ENCODE measurements around the gene MEI1.

MEI1 gene

DNA sequence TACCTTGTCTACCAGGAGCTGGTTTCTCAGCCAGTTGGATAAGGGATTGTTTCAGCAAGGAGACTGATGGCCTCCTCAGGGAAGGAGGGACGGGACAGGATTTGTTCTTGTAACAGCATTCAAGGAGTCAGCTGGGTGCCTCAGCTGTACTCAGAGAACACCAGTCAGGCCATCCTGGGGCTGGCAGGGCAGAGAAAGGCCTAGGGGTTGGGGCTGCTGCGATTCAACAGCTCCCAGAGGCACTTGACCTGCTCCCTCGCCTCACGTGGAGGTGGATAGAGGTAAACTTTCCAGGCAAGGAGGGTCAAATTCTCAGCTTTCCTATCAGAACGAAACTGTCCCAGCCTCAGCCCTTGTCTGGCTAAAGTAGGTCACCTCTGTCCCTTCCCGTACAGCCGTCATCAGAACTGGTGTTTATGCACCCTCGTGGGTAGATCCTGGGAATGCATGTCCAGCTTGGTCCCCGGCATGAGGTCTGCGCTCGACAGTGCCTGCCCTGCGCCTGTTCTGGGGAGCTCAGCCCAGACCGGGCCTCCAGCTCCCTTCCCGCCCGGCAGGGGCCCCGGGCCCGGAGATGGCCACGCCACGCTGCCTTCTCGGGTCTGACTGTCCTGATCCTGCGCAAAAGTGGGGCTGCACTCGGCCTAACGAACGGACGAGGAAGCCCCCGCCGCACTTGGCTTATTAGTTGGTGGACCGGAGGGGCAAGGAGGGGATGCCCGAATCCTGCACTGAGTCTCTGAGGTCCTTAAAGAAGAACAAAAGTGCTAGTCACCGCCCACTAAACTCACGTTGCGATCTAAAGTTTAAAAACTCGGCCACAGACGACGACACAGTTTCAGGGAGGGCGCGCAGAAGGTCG lies 100.4 kb downstream of the MEI1 start:
- peak; percentile 47 for DNase-seq

DNA sequence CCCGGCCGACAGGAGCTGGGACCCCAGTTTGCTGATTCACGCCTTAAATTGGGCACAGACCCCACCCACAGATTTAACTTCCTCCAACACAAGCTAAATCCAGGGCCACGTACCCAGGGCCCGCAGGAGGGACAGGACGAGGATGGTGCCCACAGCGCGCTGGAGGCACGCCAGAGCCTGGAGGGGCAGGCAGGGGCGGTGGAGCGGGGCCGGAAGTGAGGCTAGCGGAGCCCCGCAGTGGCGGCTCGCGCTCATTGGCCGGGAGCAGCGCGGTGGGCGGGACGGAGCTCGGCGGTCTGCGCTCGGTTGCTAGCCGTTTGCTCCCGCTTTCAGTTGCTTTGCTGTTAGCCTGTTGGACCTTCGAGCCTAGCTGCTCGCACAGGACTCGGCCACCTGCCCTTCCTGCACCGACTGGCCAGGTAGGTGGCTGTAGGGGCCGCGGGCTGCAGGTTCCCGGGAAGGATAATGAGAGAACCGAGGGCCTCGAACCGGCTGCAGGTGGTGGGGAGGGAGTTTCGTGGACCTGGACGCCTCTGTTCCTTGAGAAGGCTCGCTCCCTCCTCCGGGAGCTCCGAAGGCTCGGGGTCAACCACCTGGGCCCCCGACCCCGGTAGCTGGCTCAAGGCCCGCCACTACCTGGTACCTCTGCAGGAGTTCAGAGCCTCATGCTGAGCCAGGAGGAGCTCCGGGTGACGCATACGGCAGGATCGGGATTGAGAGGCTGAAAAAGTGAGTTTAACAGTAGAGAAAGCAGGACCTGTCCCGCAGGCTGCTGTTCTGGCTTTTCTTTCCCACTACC lies 101.2 kb downstream of the MEI1 start, which contains the start of gene CCDC134:
TSS of gene CCDC134 (plus strand) at position 332 of the 799 bp plus-strand sequence. CDS start 8,212 bp downstream, outside the sequence.
- peak; percentile 96 for DNase-seq

DNA sequence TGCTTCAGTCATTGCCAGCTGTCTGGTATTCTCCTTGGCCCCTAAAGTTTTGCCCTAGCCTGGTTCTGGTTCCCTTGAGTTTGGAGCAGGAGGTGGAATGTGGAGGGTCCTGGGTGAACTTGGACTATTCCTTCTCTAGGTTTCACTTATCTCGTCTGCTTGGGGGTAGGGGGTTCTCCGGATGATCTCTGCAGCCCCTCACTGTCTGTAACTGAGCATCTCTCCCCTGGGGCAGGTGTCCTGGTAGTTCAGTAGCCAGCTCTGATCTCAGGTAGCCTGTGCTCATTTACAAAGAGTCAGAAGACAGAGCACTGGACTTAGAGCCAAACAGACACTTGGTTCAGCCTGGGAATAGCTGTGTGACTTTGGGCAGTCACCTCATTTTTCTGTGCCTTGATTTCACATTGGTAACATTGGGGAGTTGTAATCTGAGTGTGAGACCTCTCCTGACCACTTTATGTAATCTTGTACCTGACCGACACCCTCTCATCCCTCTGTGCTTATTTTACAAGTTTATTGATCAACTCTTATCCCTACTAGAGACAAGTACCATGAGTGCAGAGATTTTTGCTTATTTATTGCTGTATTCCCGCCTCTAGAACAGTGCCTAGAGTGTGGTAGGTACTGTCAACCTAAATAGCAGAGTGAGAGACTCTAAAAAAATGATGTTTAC lies 102.0 kb downstream of the MEI1 start:
- no peak for DNase-seq

DNA sequence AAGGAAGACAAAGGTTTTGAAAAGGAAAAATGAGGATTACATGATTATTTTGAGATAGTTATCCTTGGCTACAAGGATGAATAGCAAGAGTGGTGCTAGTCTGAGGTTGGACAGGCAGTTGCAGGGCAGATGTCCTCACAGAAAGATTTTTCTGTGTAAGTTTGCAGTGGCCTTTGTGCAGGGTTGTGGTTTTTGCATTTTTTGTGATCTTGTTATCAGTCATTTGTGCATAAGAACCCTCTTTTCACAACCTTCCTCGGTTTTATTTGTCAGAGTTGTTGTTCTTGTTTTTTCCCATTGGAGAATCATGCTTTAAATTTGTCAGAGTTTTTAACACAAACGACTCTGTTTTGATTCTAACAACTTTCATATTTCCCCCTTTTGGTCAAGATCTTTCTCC lies 102.6 kb downstream of the MEI1 start:
- DNase-seq: no peak

DNA sequence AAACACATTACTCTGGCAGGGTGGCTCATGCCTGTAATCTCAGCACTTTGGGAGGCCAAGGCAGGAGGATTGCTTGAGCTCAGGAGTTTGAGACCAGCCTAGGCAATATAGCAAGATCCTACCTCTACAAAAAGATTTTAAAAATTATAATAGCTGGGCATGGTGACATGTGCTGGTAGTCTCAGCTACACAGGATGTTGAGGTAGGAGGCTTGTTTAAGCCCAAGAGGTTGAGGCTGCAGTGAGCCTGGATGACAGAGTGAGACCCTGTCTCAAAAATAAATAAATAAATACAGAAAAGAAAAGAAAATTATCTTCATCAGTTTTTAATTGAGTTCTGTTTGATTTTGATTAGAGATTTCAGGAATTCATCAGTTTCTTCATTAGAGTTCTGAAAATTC lies 106.3 kb downstream of the MEI1 start:
- DNase-seq: no peak

DNA sequence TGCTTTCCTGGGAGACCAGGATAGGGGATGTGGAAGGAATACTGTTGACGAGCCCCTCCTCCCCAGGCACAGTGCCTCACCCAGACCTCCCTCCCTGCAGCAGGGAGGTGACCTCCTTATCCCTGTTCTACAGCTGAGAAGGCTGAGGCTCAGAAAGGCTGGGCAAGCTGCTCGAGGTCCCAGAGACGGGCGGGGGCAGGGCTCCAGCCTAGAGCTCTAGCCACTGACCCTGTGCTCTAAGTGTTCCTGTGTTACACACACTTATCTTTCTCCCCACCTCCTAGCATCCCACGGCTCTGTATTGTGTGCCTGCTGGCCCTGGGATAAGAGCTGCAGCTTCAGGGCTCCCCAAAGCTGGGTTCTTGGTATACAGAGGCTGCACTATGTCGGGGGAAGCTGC lies 109.1 kb downstream of the MEI1 start:
- no peak for DNase-seq

DNA sequence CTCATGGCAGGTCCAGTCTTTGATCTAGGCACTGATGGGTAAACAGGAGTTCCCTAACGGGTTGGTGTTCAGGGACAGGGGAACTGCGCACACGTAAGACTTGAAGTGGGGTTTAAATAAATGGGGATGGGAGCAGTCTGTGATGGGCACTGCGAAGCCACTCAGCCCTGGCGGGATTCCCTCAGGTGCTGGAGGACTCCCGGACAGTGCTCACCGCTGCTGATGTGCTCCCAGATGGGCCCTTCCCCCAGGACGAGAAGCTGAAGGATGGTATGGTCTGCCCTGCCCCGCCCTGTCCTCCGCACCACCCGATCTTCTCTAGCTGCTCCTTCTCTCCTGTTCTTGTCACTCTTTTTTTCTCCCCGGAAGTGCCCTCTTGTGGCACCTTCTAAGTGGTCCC lies 110.7 kb downstream of the MEI1 start:
- no peak for DNase-seq

DNA sequence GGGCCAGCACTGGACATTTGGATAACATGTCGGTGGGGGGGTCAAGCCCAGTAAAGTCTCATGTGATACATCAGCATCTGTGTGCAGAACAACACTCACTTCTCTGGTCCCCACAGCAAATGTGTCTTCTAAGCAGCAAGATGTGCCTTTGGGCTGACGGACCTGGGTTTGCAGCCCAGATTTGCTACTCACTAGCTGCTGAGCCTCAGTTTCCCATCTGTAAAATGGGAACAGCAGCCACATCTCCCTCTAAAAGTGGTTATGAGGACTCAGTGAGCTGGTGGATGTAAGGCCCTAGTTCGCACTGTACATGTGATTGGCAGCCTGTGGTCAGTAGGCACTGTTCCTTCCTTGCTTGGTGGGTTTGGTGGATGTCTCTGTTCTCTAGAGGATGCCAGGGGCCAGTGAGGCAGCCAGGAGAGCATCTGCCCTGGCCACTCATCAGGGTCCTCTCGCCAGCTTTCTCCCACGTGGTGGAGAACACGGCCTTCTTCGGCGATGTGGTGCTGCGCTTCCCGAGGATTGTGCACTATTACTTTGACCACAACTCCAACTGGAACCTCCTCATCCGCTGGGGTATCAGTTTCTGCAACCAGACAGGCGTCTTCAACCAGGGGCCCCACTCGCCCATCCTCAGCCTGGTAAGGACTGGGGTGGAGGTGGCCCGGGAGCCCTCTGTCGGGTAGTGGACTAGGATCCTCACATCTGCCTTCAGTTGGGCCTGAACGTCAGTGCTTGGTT lies 113.7 kb downstream of the MEI1 start:
- DNase-seq: no peak

DNA sequence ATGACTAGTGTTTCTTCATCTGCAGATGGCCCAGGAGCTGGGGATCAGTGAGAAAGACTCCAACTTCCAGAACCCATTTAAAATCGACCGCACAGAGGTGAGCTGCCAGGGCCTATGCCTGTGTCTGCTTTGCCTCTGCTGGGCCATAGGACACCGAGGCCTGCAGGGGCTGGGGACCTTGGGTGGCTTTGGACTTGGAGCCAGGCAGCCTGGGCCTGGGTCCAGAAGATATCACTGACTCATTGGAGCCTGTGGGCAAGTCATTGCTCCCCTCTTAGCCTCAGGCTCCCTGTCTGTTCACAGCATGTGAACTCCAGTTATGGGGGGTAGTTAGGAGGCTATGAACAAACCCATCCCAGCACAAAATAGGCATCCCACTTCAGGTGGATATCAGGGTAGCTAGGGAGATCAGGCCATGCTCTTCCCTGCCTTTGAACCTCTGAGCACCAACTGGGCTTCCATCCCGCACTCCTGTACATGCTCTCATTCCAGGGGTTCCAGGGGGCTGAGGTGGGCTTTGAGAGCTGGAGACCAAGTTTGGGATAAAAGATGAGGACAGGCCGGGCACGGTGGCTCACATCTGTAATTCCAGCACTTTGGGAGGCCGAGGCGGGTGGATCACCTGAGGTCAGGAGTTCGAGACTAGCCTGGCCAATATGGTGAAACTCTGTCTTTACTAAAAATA lies 114.6 kb downstream of the MEI1 start:
- no peak for DNase-seq

DNA sequence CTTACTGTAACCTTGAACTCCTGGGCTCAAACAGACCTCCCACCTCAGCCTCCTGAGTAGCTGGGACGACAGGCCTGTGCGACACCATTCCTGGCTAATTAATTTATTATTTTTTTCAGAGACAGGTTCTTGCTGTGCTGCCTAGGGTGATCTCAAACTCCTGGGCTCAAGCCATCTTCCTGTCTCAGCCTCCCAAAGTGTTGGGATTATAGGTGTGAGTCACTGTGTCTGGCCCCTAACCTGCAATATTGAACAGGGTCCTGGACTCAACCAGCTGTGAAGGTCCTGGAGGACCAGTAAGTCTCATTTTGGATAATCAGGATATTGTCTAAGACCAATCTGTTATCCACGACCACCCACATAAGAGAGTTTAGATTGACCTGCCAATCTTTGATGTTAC lies 116.4 kb downstream of the MEI1 start:
- DNase-seq: no peak

DNA sequence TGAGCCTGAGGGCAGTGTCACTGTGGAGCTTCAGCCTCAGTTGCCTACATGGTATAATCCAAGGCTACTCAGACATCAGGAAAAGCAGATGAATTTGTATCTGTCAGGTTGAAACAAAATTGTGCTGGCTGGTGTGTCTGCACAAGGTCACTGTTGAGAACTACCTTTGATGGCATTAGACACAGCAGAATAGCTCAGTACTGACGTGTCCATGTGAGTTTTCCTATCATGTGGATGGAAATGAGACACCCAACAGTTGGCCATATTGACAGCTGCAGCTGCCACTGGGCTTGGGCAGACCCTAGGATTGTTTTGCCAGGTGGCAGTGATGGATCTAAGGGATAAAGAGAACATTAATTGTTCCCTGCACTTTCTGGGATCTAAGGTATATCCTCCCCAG lies 116.9 kb downstream of the MEI1 start:
- DNase-seq: no peak

DNA sequence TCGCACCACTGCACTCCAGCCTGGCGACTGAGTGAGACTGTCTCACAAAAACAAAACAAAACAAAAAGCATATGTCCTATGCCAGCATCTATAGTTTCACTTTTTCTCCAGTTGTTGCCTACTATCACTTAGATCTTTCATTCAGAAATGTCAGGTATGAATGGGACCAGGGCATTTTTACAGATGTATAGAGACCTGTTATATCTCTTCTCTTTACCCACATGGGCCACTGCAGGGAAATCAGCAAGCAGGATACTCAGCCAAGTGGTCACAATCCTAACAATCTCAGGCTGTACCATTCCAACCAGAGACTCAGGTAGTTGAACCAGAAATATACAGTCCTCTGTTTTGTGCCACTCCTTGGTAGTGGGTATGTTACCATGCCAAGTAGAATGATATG lies 117.6 kb downstream of the MEI1 start:
- no peak for DNase-seq

DNA sequence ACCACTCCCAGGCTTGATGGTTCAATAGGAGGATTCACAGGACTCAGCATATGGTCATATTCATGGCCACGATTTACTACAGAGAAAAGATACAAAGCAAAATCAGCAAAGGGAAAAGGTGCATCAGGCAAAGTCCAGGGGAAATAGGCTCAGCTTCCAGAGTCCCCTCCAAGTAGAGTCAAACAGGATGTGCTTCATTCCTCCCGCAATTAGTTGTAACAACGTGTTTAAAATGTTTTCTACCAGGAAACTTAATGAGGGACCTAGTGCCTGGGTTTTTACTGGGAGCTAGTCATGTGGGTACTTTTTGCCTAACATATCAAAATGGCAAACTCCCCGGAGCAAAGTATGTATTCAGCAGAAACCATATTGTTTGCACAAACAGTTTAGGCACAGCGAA lies 118.7 kb downstream of the MEI1 start:
- no peak for DNase-seq

DNA sequence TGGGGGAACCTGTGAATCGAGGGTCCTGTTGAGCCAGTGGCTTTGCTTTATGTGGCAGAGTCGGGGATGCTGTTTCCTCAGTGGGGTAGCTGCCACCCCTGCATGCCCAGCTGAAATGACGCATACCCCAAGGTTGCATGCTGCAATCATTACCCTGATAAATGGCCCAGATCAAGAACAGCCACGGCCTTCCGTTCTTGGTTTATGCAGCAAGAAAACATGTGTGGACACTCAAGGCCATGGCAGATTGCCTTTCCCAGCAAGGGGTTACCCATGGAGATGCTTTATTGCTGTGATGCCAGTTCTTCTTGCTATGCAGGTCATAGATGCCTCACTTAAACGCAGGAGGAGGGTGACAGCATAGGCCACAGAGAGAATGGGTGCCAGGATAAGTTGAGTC lies 119.3 kb downstream of the MEI1 start:
- DNase-seq: no peak

DNA sequence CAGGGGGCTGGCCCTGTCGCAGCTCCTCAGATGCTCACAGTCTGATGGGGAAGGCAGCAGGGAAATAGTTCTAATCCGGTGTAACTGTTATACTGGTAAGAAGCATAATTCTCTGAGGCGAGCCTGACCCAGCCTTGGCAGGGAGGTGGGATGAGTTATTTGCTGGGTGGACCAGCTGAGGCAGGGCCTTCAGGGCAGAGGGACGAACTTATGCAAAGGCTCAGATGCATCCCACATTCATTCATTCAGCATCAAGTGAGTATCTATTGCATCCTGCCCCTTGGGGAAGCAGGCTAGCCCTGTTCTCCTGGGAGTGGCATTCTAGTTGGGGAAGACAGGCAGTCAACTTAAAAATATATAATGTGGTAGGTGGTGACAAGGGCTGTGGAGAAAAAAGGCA lies 120.0 kb downstream of the MEI1 start:
- no peak for DNase-seq

DNA sequence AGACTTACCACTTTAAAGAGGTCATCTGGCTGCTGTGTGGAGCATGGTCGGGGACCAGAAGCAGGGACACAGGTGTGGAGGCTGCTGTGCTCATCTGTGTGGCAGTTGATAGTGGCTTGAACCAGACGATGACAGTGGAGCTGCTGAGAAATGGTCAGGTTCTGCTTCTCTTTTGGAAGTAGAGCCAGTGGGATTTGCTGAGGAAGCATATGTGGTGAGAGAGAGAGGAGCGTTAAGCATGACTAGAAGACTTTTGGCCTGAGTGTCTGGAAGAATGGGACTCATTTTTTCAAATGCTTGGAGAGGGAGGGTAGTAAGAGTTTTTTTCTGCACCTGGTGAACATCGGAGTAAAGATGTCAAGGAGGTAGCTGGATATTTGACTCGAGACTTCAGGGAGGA lies 121.1 kb downstream of the MEI1 start:
- no peak for DNase-seq

DNA sequence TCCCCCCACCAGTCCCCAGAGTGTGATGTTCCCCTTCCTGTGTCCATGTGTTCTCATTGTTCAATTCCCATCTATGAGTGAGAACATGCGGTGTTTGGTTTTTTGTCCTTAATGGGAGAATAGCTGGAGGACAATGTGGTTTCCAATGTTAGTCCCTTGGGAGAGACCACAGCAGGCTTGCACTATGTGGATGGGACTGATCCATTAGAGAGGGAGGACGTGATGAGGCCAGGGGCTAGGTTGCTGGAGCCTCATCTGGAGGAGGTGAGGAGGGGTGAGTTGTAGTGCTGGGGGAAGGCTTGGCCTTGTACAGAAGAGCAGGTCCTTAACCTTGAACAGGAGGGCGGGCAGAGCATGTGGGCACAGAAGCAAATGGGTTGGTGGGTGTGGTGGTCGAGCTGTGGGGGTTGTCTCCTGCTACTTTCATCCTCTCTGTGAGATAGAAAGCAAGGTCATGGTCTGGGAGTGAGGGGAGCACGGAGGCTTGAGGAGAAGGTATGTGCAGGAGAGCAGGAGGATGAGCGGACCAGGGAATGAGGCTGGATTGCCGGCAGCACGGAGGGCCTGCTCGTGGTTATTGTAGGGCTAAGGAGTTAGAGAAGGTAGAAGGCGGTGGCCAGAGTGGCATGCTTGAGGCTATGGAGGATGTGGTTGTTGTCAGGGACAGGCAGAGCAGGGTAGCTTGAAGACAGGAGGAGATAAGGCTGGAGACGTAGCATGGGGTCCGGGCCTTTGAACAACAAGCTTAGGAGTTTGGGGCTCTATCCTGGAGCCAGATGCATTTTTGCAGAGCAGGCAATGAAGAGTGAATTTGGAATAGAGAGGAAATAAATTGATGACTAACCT lies 122.4 kb downstream of the MEI1 start:
- DNase-seq: no peak

DNA sequence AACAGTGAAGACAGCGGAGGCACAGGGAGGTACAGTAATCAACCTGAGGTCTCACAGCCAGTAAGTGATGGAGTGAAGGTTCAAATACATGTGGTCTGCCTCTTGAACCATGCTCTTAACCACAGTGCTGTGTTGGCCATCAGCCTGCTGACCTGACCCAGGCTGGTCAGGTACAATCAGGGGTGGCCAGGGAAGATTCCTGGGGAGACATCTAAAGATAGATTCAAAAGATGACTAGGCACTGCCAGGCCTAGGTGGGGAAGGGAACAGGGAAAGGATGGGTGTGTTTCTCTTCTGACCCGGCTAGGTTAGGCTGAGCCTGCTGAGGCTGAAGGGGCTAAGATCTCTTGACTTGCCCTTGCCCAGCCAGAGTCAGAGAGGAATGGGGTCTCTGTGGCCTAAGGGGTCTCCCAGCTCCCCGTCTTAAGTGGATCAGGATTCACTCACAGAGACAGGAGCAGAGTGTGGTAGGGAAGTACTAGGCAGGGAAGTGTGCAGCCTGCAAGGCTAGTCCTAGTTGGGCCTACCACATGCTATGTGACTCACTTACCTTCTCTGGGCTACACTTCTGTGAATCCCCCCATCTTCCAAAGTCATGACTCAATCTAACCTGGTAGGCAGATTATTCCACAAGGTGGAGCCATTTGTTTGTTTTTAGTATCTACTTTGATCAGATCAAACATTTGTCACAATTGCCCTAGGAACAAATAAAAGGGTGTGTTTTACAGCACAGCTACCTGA lies 123.2 kb downstream of the MEI1 start:
- DNase-seq: peak; percentile 44

DNA sequence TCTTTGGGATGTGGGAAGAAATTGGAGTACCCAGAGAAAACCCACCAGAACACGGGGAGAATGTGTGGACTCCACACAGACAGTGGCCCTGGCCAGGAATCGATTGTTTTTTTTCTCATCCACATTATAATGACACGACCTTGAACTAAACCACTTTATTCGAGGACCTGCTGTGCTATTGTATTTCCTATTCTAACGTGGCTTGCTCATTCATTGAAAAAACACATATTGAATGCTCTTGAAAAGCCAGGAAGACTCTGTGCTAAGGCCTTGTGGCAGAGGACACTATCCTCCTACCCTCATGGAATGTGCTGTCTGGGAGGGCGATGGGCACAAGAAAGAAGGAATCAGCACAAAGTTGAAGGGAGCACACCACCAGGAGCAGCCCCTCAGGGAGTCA lies 124.5 kb downstream of the MEI1 start:
- no peak for DNase-seq

DNA sequence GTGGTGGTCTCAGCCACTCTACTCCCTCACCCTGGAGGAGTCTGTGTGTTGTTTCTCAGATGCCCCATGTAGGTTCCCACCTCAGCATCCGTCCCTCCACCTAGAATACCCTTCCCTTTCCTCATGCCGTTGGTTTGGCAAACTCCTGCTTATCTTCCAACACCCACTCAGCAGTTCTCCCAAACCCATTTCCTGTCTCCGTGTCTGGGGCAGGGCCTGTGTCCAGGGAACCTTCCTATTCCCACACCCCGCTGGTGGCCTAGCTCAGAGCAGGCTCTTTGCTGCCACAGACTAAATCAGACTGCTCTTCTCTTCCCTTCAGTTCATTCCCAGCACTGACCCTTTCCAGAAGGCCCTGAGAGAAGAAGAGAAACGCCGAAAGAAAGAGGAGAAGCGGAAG lies 126.1 kb downstream of the MEI1 start:
- DNase-seq: no peak

DNA sequence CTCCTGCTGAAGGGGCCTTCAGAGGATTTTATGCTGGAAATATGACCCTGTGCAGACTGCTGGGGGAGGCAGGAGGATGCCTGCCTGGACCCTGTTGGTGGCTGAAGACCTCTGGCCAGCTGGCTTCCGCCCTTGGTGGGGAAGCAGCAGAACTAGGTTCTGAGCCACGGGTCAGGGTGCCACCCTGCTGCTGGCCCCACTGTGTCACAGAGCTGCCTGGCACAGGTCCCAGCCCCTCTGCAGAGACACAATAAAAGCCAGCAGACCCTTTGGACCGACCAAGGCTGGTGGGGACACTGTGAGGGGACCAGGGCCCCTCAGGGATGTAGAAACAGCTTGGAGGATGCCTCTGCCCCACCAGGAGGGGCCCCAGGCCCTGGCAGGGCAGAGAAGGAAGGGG lies 126.7 kb downstream of the MEI1 start:
- no peak for DNase-seq
